Measurements from ENCODE around the gene TGFB1I1. TPM values are rescaled to one million over a fixed set of nuclear protein-coding genes. Genes with fewer than 3 reads are reported as not detected.

TGFB1I1 gene
- total and polyA plus RNA-seq, 2 of the 13 experiments (the other 11 are each of a cell fraction or from before 2014, with no cell fraction given): 0.80 to 2.9 TPM

- 0 out of 2 replicates have a peak, but pooled peaks have one; percentile 20 for TF ChIP-seq MIXL1 (CRISPR knock-in tag; IDR thresholded peaks at IDR 0.05)
- TF ChIP-seq ZNF780A (CRISPR knock-in tag; IDR thresholded peaks at IDR 0.05): 0 out of 2 replicates have a peak, but pooled peaks have one; percentile 31
- peak; percentile 82 for TF ChIP-seq ZFX (CRISPR knock-in tag; IDR thresholded peaks at IDR 0.05; ENCODE audit: low read depth)
- TF ChIP-seq RELA (CRISPR knock-in tag; IDR thresholded peaks at IDR 0.05): peak; percentile 72; the same call in 1 of the 2 replicates
- TF ChIP-seq ISL2 (CRISPR knock-in tag; IDR thresholded peaks at IDR 0.05): peak; percentile 58; the same call in 1 of the 2 replicates
- TF ChIP-seq SMARCE1 (IDR thresholded peaks at IDR 0.05; ENCODE audit: borderline replicate concordance): no peak
- TF ChIP-seq PITX1 (CRISPR knock-in tag; IDR thresholded peaks at IDR 0.05): peak; percentile 85
- peak in 1 of 2 experiments; percentile 51; a peak in 1 of 4 replicates for TF ChIP-seq KLF16 (CRISPR knock-in tag; IDR thresholded peaks at IDR 0.05)
- peak; percentile 65 for TF ChIP-seq RARA (CRISPR knock-in tag; IDR thresholded peaks at IDR 0.05)
- TF ChIP-seq FOXO1 (CRISPR knock-in tag; IDR thresholded peaks at IDR 0.05): peak; percentile 47
- TF ChIP-seq ZMYM2 (CRISPR knock-in tag; IDR thresholded peaks at IDR 0.05): no peak; the same call in 1 of the 2 replicates
- no peak for TF ChIP-seq RBAK (CRISPR knock-in tag; IDR thresholded peaks at IDR 0.05)
- peak; percentile 40; the same call in 1 of the 2 replicates for TF ChIP-seq ZNF503 (CRISPR knock-in tag; IDR thresholded peaks at IDR 0.05)
- TF ChIP-seq FOXK2 (IDR thresholded peaks at IDR 0.05): no peak
- peak; percentile 91 for TF ChIP-seq ZBED4 (CRISPR knock-in tag; IDR thresholded peaks at IDR 0.05; ENCODE audit: borderline replicate concordance)
- peak; percentile 39 for TF ChIP-seq SRSF1 (optimal IDR thresholded peaks at IDR 0.05; ENCODE audit: low read depth, low read length)
- TF ChIP-seq, protein P1, sequence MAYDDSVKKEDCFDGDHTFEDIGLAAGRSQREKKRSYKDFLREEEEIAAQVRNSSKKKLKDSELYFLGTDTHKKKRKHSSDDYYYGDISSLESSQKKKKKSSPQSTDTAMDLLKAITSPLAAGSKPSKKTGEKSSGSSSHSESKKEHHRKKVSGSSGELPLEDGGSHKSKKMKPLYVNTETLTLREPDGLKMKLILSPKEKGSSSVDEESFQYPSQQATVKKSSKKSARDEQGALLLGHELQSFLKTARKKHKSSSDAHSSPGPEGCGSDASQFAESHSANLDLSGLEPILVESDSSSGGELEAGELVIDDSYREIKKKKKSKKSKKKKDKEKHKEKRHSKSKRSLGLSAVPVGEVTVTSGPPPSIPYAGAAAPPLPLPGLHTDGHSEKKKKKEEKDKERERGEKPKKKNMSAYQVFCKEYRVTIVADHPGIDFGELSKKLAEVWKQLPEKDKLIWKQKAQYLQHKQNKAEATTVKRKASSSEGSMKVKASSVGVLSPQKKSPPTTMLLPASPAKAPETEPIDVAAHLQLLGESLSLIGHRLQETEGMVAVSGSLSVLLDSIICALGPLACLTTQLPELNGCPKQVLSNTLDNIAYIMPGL (CRISPR knock-in tag; IDR thresholded peaks at IDR 0.05; ENCODE audit: borderline replicate concordance in 1 of 2, low read depth in 1 of 2): peak in 1 of 2 experiments; percentile 64; a peak in 1 of 4 replicates
- peak; percentile 62; the same call in 1 of the 2 replicates for TF ChIP-seq ZBTB46 (CRISPR knock-in tag; IDR thresholded peaks at IDR 0.05; ENCODE audit: borderline replicate concordance)
Measured at GRCh38 chr16:31484491-31485171, 12.7 kb downstream of the TGFB1I1 start (continued).
